ENCODE data around the gene NRXN3.

GRCh38 chr14:78446807-78447206, 276.6 kb downstream of the NRXN3 start:
- TF ChIP-seq EZH2 (IDR thresholded peaks at IDR 0.05; ENCODE audit: insufficient read depth, poor library complexity, severe bottlenecking) (no peak), EZH2phosphoT487 (IDR thresholded peaks at IDR 0.05; ENCODE audit: insufficient read depth, low read depth) (no peak)
